NT2/D1 (cell line): ENCODE results near the gene EPN2.

Experiments
- SUZ12 ChIP-seq: IDR thresholded peaks from 2 replicates; pipeline ENCODE4 v1.6.1; 2011; ENCODE audit not compliant: insufficient read length, insufficient read depth; ENCODE audit errors: extremely low read depth
- YY1 ChIP-seq: IDR thresholded peaks from 2 replicates; pipeline ENCODE4 v1.6.1; 2011; ENCODE audit not compliant: insufficient read length, insufficient read depth

GRCh38 chr17:19363114-19363438, 125.9 kb downstream of the EPN2 start:
- TF ChIP-seq YY1 (no peak), SUZ12 (no peak)
